ENCODE data around the gene SPART.
A peak's percentile ranks its signal among the peaks of the same experiment; 100 is the strongest.

SPART gene, protein sequence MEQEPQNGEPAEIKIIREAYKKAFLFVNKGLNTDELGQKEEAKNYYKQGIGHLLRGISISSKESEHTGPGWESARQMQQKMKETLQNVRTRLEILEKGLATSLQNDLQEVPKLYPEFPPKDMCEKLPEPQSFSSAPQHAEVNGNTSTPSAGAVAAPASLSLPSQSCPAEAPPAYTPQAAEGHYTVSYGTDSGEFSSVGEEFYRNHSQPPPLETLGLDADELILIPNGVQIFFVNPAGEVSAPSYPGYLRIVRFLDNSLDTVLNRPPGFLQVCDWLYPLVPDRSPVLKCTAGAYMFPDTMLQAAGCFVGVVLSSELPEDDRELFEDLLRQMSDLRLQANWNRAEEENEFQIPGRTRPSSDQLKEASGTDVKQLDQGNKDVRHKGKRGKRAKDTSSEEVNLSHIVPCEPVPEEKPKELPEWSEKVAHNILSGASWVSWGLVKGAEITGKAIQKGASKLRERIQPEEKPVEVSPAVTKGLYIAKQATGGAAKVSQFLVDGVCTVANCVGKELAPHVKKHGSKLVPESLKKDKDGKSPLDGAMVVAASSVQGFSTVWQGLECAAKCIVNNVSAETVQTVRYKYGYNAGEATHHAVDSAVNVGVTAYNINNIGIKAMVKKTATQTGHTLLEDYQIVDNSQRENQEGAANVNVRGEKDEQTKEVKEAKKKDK

GRCh38 chr13:36346222-36347083 lies at the start of gene SPART:
Gene SPART, minus strand, starts transcription at chr13:36346394. Its CDS starts 10,564 bp downstream, at chr13:36335830.
- peak; percentile 75 to 78 for DNase-seq (ENCODE audit: low read depth in 2 of 2)

DNA sequence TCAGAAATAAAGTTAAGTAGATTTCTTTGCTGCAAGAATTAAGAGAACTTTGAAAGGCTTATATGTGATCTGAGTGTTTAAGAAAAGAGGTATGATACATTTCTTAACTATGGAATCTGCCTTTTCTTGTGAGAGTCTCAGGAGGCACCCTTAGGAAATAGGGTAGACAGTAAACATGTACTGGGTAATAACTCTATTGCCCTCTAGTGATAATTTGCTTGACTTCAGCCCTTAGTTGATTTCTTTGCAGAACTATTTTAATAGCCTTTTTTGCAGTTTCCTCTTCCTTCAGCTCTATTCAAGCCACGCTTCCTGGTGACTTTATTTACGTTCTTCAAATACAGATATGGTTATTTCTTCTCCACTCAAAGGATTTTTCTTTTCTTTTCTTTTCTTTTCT lies 49.1 kb upstream of the SPART start:
- peak; percentile 32 to 48 for DNase-seq (ENCODE audit: low read depth in 2 of 2)

- DNase-seq (ENCODE audit: low read depth in 2 of 2), result no peak
These were observed 39.3 kb upstream of the SPART start for GRCh38 chr13:36385489-36385888.

DNA sequence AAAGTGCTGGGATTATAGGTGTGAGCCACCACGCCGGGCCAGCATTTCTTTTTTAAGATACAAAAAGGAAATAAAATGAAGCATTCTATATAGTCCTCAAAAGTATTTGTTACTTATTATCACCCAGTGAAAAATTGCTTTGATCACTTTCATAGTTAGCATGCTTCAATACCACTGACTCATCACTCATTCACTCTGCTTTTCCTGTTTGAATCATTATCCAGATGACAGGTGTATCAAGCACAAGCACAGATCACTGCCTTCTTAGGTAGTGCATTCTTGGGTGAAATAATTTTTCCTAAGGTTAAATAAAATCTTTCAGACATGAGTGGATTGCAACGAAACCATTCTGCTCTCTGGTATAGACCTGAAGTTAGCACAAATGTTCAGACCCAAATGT lies 35.8 kb upstream of the SPART start:
- DNase-seq (ENCODE audit: low read depth in 2 of 2), result no peak

GRCh38 chr13:36377826-36378468 lies 31.8 kb upstream of the SPART start:
- DNase-seq (ENCODE audit: low read depth in 2 of 2), result peak; percentile 50 to 65

GRCh38 chr13:36374063-36374462 lies 27.9 kb upstream of the SPART start:
- DNase-seq (ENCODE audit: low read depth in 2 of 2), result no peak

DNA sequence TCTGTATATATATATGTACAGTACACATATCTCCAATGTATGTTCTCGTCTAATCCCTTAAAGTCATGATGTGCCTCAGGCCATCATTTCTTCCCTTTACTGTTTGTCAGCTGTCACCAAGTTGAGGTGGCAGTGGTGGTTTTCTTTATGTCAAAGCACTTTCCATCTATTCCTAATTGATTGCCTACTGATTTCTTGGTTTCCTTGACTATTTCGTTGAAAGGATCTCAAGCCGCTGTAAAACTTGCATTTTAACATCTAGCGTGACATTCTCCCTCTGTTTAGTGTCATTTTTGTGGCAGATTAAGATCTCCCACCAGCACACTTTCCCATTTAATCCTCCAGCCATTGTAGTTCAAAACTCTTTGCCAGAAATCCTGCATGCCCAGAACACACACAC lies 25.0 kb upstream of the SPART start:
- no peak for DNase-seq (ENCODE audit: low read depth in 2 of 2)

- no peak for DNase-seq (ENCODE audit: low read depth in 2 of 2)
These were observed 23.9 kb upstream of the SPART start for GRCh38 chr13:36370108-36370429.

DNA sequence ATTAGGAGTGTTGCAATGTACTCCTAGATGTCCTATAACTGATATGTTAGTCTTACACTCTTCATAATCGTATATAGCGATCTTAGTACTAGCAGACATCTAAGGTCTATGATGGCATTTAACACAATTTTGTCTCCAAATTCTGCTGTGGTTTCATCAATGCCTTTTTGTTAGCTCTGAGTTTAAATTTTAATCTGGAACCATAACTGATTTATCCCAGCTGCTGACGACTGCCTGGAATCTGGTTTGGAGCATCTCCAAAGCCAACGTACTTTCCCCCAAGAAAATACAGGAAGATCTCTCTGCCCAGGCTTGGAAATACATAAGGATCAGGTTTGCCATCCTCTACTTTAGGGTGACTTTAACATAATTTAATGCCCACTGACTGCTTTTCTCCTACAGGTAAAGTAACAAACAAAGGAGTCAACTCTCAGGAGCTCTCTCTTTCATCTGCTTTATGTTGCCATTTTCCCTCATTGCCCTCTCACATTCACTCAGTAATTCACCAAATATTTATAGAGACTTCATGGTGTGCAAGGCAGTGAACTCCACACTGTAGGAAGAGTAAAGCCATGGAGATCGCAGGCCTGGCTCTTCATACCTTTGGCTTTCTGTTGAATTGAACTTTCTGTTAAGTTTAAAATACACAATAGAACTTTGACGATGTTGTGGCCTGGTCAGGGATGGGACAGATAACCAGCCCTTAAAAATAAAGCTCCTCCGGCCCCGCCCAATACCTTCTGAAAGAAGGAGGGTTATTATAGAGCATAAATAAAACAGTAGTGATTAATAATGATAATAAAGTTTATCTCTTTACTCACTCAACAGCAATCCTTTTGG lies 23.3 kb upstream of the SPART start:
- no peak for DNase-seq (ENCODE audit: low read depth in 2 of 2)

DNA sequence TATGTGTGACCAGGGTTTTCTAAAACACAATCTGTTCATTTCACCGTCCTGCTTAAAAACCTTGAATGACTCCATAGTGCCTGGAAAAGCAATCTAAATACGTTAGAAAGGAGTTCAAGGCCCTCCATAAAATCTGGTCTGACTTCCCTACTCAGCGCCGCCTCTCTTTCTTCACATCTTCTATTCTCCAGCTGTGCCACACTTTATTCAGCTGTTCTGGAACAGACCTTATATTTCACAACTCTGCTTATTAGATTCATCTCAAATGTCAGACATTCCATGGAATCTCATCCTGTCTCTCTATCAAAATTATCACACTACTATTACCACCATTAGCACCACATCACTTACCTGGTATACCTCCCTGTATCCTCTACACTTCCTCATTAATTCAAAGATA lies 19.8 kb upstream of the SPART start:
- DNase-seq (ENCODE audit: low read depth in 2 of 2), result no peak

DNA sequence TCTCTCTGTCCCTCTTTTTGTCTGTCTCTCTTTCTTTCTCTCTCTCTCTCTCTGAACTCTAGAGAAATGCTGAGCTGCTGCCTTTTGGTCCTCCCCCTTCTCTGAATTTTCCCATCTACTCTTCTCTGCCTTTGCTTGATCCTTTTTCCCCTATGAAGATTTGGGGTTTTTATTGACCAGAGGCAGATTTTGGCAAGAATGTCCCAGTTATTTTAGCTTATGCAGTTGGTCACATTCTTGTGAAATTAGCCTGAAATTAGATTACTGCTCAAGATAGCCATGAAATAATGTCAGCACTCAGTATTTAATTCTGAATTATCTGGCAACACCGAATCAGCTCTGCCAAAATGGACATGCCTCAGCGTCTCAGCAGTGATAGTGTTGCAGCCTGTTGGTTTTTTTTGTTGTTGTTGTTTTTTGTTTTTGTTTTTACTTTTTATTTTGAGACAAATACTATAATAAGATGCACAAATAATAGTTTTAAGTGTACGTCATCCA lies 17.2 kb upstream of the SPART start:
- DNase-seq (ENCODE audit: low read depth in 2 of 2), result no peak

DNA sequence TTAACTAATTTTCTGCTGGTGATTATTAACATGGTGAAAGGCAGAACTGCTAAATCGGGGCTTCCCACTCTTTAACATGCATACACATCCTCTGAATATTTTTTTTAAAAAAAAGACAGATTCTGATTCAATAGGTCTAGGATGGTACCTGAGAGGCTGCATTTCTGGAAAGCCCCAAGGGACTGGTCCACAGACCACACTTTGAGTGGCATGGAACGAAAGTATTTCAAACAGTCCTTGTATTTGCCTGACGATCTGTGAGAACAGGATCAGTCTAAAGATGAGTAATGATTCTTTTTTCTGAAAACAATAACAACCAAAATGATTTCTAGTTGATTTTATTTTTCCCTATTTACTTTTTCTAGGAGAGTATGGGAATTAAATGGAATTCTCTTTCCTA lies 16.7 kb upstream of the SPART start:
- DNase-seq (ENCODE audit: low read depth in 2 of 2), result no peak

GRCh38 chr13:36362251-36362650 lies 16.1 kb upstream of the SPART start:
- peak; percentile 52 to 54 for DNase-seq (ENCODE audit: low read depth in 2 of 2)

DNA sequence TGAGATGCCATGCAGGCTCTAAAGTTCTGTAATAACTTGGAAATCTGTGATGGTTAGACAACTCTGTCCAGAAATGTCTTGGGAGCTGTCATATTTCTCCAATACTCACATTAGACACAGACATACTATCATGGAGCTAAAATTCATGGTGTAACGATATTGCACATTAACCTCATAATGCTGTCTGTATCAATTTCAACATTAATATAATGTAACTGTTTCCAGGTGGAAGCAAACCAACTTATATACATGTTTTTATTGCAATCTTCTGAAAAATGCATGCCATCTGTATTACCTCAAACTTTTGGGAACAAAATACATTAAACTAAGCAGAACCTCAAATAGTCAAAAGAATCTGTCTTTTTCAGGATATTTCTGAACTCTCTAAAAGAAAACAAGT lies 14.7 kb upstream of the SPART start:
- DNase-seq (ENCODE audit: low read depth in 2 of 2), result no peak

- DNase-seq (ENCODE audit: low read depth in 2 of 2), result no peak
These were observed 13.2 kb upstream of the SPART start for GRCh38 chr13:36359301-36359950.

DNA sequence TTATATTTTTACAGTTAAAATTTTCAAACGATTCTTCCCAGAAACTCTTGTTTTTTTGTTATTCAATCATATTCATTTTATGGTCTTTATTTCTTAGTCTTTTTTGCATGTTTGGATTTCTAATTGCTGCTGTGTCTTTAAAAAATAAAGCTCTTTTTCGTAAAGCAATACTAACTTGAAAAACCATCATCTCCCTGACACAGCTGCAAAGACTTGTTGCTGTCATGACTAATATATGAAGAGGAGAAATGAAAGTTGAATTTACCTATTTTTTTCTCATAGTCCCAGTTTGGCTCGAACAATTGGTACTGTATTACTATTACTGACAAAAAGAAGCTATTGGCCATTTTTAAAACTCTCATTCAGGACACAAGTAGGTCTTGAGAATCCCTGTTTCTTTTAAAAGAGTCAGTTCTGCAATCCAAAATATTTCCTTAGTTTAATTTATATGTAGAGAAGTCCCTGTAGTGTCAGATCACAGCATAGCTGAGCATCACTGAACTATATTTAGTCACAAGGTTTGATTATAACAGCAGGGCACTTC lies 12.1 kb upstream of the SPART start:
- DNase-seq (ENCODE audit: low read depth in 2 of 2), result no peak

DNA sequence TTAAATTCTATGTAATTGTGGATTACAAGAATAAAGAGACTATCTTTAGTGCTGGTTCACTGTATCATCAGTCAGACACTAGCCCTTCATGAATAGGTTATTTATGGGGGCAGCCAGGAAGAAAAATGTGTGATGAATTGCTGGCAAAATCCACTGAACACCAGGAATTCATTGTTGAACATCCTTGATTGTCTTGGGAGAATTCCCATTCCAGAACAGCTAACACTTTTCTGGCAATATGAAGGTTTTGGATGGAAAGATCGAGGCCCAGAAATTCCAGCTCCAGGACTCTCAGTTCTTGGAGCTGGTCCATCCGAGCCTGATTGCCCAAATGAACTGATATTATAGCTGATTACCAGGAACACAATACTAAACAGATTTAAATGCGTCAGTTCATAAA lies 11.5 kb upstream of the SPART start:
- no peak for DNase-seq (ENCODE audit: low read depth in 2 of 2)

- no peak for DNase-seq (ENCODE audit: low read depth in 2 of 2)
These were observed 11.0 kb upstream of the SPART start for GRCh38 chr13:36357231-36357630.

- no peak for DNase-seq (ENCODE audit: low read depth in 2 of 2)
These were observed 9.9 kb upstream of the SPART start for GRCh38 chr13:36356058-36356457.

DNA sequence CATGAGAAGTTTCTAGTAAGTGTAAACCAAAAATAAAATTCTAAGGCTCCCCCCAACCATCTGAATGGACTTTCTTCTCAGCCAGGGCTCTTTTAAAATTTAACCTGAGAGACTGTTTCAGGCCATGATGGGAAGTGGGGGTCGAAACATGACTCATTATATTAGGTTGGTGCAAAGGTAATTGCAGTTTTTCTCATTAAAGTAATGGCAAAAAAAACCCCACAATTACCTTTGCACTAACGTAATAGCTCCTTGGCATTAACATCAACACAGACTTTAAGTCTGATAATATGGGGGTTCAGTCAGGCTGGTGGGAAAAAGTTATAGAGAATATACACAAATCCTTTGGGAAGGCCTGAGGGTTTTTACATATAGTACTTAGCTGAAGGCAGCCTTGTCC lies 9.4 kb upstream of the SPART start:
- no peak for DNase-seq (ENCODE audit: low read depth in 2 of 2)

Measured in fibroblast of skin of left biceps (primary cell).